Endothelial cell of umbilical vein (primary cell): ENCODE data around the gene ATP8B2. TPM values are rescaled to one million over a fixed set of nuclear protein-coding genes. Genes with fewer than 3 reads are reported as not detected.

Source experiments
- BruUV-seq: library from RNA; stranded (reverse); fragments of 400-500 nt; replicated peaks from 2 replicates; lab custom pipeline; 2021; lab: Mats Ljungman, UMichigan
- CTCF ChIA-PET: fragments of 300-600, 350-600 bp; sonication (Branson Sonifier 250); formaldehyde crosslinking; loops from one replicate; lab custom pipeline; 2021; ENCODE audit warnings: antibody characterized with exemption, inconsistent platforms; lab: Charles Lee
- POLR2A ChIA-PET: fragments of 300-600, 350-600 bp; sonication (Branson Sonifier 250); formaldehyde crosslinking; loops from one replicate; lab custom pipeline; 2021; ENCODE audit warnings: antibody characterized with exemption, inconsistent platforms; lab: Charles Lee
- DNase-seq: peaks from one replicate; pipeline ENCODE4 v3.0.0-alpha.2; 2011; ENCODE audit warnings: low read depth, low spot score
- FAIRE-seq: peaks from 2 replicates; lab custom pipeline; 2011; peaks lifted over from hg19 to GRCh38; lab: Jason Lieb, UNC
- H2AFZ ChIP-seq: 2 replicates; pipeline ENCODE4 v1.6.0; 2012; ENCODE audit warnings: low read depth, low read length, control low read depth, inconsistent platforms
- H3K27ac ChIP-seq: 2 replicates; pipeline ENCODE4 v1.5.1; 2011; ENCODE audit warnings: low read depth, mild to moderate bottlenecking, control low read depth, low read length, moderate library complexity; ENCODE audit not compliant: insufficient read depth
- H3K27me3 ChIP-seq, 2 experiments: 2 replicates each; pipeline versions ENCODE4 v1.6.0 to v1.6.1; 2011; ENCODE audit warnings: low read length in 2 of 2, mixed read lengths in 1 of 2; ENCODE audit not compliant: control insufficient read depth in 2 of 2, insufficient read depth in 2 of 2
- H3K36me3 ChIP-seq, 2 experiments: 2 replicates in 1 of 2; 3 replicates in 1 of 2; pipeline ENCODE4 v1.5.1; 2011; ENCODE audit warnings: low read length in 2 of 2, mild to moderate bottlenecking in 1 of 2, moderate library complexity in 1 of 2; ENCODE audit not compliant: control insufficient read depth in 2 of 2, insufficient read depth in 2 of 2; ENCODE audit errors: extremely low read depth in 1 of 2
- H3K4me1 ChIP-seq: 3 replicates; pipeline ENCODE4 v1.5.1; 2011; ENCODE audit warnings: mild to moderate bottlenecking, low read length; ENCODE audit not compliant: control insufficient read depth, insufficient read depth; ENCODE audit errors: extremely low read depth
- H3K4me2 ChIP-seq: 2 replicates; pipeline ENCODE4 v1.6.1; 2011; ENCODE audit warnings: low read length, control low read depth, mixed read lengths; ENCODE audit not compliant: insufficient read depth
- H3K4me3 ChIP-seq, 3 experiments: fragments of 200-600 bp in 1 of 3; sonication (generic), shearing (Covaris generic) in 1 of 3; replicated peaks in 1 of 3; 2 replicates each; pipeline ENCODE4 v1.5.1; 2011 to 2016; ENCODE audit warnings: control low read depth in 3 of 3, low read length in 3 of 3, mild to moderate bottlenecking in 2 of 3, inconsistent platforms in 1 of 3, low read depth in 1 of 3, moderate library complexity in 1 of 3; ENCODE audit not compliant: insufficient read depth in 1 of 3
- H3K79me2 ChIP-seq: 2 replicates; pipeline ENCODE4 v1.6.0; 2012; ENCODE audit warnings: low read length, inconsistent platforms; ENCODE audit not compliant: control insufficient read depth, insufficient read depth
- H3K9ac ChIP-seq: replicated peaks from 2 replicates; pipeline ENCODE3; 2011; ENCODE audit warnings: low read length, control low read depth; ENCODE audit not compliant: insufficient read depth; ENCODE audit errors: extremely low read depth
- H3K9me1 ChIP-seq: replicated peaks from 3 replicates; pipeline ENCODE4 v1.6.0; 2011; ENCODE audit warnings: mild to moderate bottlenecking, low read length; ENCODE audit not compliant: control insufficient read depth, insufficient read depth; ENCODE audit errors: extremely low read depth
- H3K9me3 ChIP-seq: replicated peaks from 2 replicates; pipeline ENCODE4 v1.5.1; 2012; ENCODE audit warnings: low read length, inconsistent platforms; ENCODE audit not compliant: control insufficient read depth, insufficient read depth
- H4K20me1 ChIP-seq: replicated peaks from 2 replicates; pipeline ENCODE3; 2011; ENCODE audit warnings: mild to moderate bottlenecking, low read length; ENCODE audit not compliant: control insufficient read depth, insufficient read depth; ENCODE audit errors: extremely low read depth
- CTCF ChIP-seq, 2 donors: IDR thresholded peaks; 1 replicate in 1 of 2; 2 replicates in 1 of 2; pipeline ENCODE4 v1.5.1; 2011; ENCODE audit warnings: low read length in 2 of 2, mild to moderate bottlenecking in 2 of 2, moderate library complexity in 2 of 2, control low read depth in 1 of 2, inconsistent platforms in 1 of 2, low read depth in 1 of 2; ENCODE audit not compliant: insufficient read depth in 1 of 2; ENCODE audit errors: extremely low read depth in 1 of 2
- EZH2 ChIP-seq: IDR thresholded peaks from 2 replicates; pipeline ENCODE4 v1.6.1; 2012; ENCODE audit warnings: borderline replicate concordance, low read depth, mild to moderate bottlenecking, moderate library complexity, low read length, inconsistent platforms; ENCODE audit not compliant: severe bottlenecking
- FOS ChIP-seq: IDR thresholded peaks from 2 replicates; pipeline ENCODE4 v1.6.1; 2011; ENCODE audit warnings: mild to moderate bottlenecking, low read length, moderate library complexity, borderline replicate concordance; ENCODE audit not compliant: insufficient read depth
- GATA2 ChIP-seq: IDR thresholded peaks from 2 replicates; pipeline ENCODE4 v1.7.0; 2011; ENCODE audit warnings: low read depth, mild to moderate bottlenecking, moderate library complexity, mixed read lengths, low read length; ENCODE audit not compliant: insufficient read length, insufficient read depth
- JUN ChIP-seq: IDR thresholded peaks from 2 replicates; pipeline ENCODE4 v1.6.1; 2011; ENCODE audit warnings: borderline replicate concordance, low read depth; ENCODE audit not compliant: insufficient read length, insufficient read depth
- MYC ChIP-seq: IDR thresholded peaks from one replicate; pipeline ENCODE4 v1.6.1; 2011; ENCODE audit warnings: mild to moderate bottlenecking, low read depth, low read length
- POLR2A ChIP-seq: IDR thresholded peaks from 2 replicates; pipeline ENCODE4 v1.6.1; 2012; ENCODE audit warnings: low read depth, mild to moderate bottlenecking, control low read depth, low read length
- POLR2AphosphoS5 ChIP-seq: IDR thresholded peaks from 2 replicates; pipeline ENCODE4 v1.6.1; 2012; ENCODE audit warnings: low read depth, mild to moderate bottlenecking, control low read depth, low read length, moderate library complexity; ENCODE audit not compliant: insufficient read depth
- dilution Hi-C: fragments of 300-500 bp; cut with MboI; formaldehyde crosslinking; loops from one replicate; pipeline ENCODE4 v1.15.0; 2019; ENCODE audit warnings: low sequenced_read_pairs; ENCODE audit not compliant: extremely low pct_ligation_motif_present
- intact Hi-C: fragments of 100-400 bp; cut with micrococcal nuclease; formaldehyde crosslinking; loops from one replicate; pipeline ENCODE4 v1.10.0; 2022
- polyA plus RNA-seq, 4 experiments: library from polyadenylated mRNA; depleted of rRNA in 3 of 4; stranded (reverse) in 3 of 4; unstranded in 1 of 4; fragments of >200 nt; gene quantifications; 2 replicates each; pipeline versions ENCODE4 v1.2.1 to v1.2.3, GENCODE V29; 2011 to 2012; ENCODE audit warnings: missing spikeins in 1 of 4
- total RNA-seq: library from RNA; stranded (reverse); gene quantifications from 2 replicates; pipeline ENCODE4 v1.2.3, GENCODE V29; 2021
- TF ChIP-seq, protein P1 (sequence below): IDR thresholded peaks from 2 replicates; pipeline ENCODE4 v1.6.1; 2011; ENCODE audit not compliant: insufficient read depth, insufficient read length

ATP8B2 gene
- total and polyA plus RNA-seq, 2 donors (not counting 3 experiments of a cell fraction or from before 2014, with no cell fraction given), result 64.7 to 72.8 TPM

DNA sequence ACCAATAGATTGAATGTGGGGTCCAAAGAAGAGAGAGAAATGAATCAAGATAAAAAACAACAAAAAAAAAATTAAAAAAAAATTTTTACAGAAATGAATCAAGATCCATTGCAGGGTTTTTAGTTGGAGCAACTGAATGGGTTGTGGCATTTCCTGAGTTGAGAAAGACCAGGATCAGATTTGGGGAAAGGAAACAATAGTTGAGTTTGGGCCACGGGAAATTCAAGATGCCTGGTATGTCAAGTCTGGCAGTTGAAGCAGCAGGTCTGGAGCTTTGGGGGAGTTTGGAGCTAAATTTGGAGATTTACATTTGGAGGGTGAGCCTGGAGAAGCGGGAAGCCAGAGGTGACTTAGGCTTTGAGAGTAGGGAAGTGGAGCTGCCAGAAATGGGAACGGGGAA is 22.6 kb downstream of the ATP8B2 start:
- DNase-seq (no peak), FAIRE-seq (no peak)
- dilution Hi-C loops (no loop called here), intact Hi-C loops (loop anchor here (2.0 kb wide), 1 partner anchor 131 kb away; no protein-coding TSS in a partner anchor)
- CTCF ChIA-PET, result interaction anchor here (1.0 to 6.4 kb wide), 4 partner anchors 12 to 199 kb away, joined by 3 to 67 read pairs (median 8); no protein-coding TSS in a partner anchor
- no peak overlapping the region for H3K9ac ChIP-seq
- peaks cover 14% of the 10 kb centered on the region for H3K4me1 ChIP-seq
- H3K9me1 ChIP-seq, result no peaks in the 10 kb centered on the region
- no peaks in the 10 kb centered on the region for H3K79me2 ChIP-seq
- no peak overlapping the region for H3K27ac ChIP-seq
- no peak overlapping the region for H2AFZ ChIP-seq
- no peaks in the 10 kb centered on the region for H3K9me3 ChIP-seq
- H4K20me1 ChIP-seq, result no peaks in the 10 kb centered on the region
- H3K36me3 ChIP-seq, result peaks cover 12 to 47% of the 10 kb centered on the region in 2 experiments
- TF ChIP-seq, protein P1, sequence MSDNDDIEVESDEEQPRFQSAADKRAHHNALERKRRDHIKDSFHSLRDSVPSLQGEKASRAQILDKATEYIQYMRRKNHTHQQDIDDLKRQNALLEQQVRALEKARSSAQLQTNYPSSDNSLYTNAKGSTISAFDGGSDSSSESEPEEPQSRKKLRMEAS, result no peak
- TF ChIP-seq POLR2A (no peak), GATA2 (no peak), JUN (no peak), CTCF (IDR thresholded peaks at IDR 0.05; ENCODE audit: extremely low read depth in 1 of 2, insufficient read depth in 1 of 2, low read depth in 1 of 2, low read length in 2 of 2) (no peak), POLR2AphosphoS5 (no peak), EZH2 (no peak), FOS (no peak), MYC (no peak)
- no peaks in the 10 kb centered on the region for H3K27me3 ChIP-seq
- no peak overlapping the region for H3K4me2 ChIP-seq
- POLR2A ChIA-PET, result no interaction called here
- H3K4me3 ChIP-seq, result no peak overlapping the region
- no TSS peak for BruUV-seq
